Right ventricle myocardium inferior (tissue), 1 donor: ENCODE results near the gene S100A11. TPM values are rescaled to one million over a fixed set of nuclear protein-coding genes. Genes with fewer than 3 reads are reported as not detected.

Experiments
- ATAC-seq: fragments of 200-7000 bp; cut with Tn5 transposase; one replicate; pipeline ENCODE4 v1.9.1; 2020; ENCODE audit warnings: mild to moderate bottlenecking, moderate library complexity
- DNase-seq: peaks from one replicate; pipeline ENCODE4 v3.0.0; 2021; ENCODE audit errors: missing footprints
- intact Hi-C: fragments of 100-400 bp; cut with DNase I; formaldehyde crosslinking; loops from one replicate; pipeline ENCODE4 v1.11.0; 2022
- total RNA-seq: library from RNA; stranded (reverse); fragmentation: NEBNext Ultra II Directional; extraction: Animal tissue kit (Norgen Biotek cat#: 25700); gene quantifications from one replicate; pipeline ENCODE4 v1.2.1, GENCODE V29; 2021
- donor health status: DM: no; HTN: yes; CAD: no; lungs with severe emphysema.

Gene S100A11
- total RNA-seq, 1 donor from 2014 or later, result 92.0 TPM

DNA sequence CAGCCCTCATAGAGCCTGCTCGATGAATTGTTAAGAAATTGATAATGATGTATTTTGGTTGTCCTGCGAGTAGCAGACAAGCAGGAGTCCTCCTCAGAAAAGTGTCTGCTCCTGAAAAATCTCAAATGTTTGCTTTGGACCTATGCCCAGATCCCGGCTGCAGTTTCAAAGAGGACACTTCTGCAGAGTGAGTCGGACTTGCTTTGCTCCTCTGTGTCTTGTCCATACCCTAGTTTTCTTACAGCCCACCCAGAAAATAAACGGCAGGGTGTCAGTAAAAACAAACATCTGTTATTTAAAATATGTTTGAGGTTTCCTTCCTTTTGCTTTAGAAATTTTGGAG lies 46.0 kb downstream of the S100A11 start:
- ATAC-seq, result no peak
- DNase-seq, result no peak
- intact Hi-C loops, result no loop called here

- intact Hi-C loops, result no loop called here
- ATAC-seq (no peak), DNase-seq (no peak)
These were observed 46.5 kb downstream of the S100A11 start for GRCh38 chr1:151990058-151990855.

DNA sequence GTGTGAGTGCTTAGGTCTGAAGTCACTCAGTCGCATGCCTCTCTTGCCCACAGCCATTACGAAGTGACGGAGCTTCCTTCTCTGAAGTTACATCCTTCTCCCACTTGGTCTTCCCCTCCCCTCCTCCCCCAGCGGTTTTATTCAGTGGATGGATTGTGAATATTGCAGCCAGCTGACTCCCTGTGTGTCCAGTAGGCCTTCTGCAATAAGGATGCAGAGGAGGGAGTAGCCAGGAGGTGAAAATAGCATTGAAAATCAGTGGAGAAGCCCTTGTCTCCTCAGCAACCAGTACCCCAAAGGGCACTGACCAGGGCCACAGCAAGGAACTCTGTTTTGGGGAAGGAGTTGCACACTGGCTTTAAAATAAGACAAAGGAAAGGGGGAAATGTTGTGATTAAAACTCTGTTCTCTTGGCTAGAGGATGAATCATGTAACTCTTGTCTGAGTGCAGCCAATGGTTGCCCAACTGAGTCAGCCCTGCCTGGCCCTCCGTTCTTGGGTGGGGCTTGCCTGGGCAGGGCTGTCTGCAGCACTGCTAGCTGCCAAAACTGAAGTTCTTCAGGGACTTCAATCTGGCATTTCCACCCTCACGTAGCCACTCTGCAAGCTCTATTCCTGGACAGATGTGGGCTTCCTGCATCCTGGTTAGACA lies 47.5 kb downstream of the S100A11 start:
- ATAC-seq, result peak; percentile 61
- intact Hi-C loops, result no loop called here

GRCh38 chr1:151988405-151988923 lies 48.3 kb downstream of the S100A11 start:
- ATAC-seq, result no peak
- intact Hi-C loops, result no loop called here

More for the DNA sequence above, 47.5 kb downstream of the S100A11 start:
- peak; percentile 86 for DNase-seq

GRCh38 chr1:151986501-151987190 lies 50.2 kb downstream of the S100A11 start:
- intact Hi-C loops, result no loop called here
- DNase-seq, result no peak
- no peak for ATAC-seq

More at GRCh38 chr1:151988405-151988923, 48.3 kb downstream of the S100A11 start:
- DNase-seq, result no peak

GRCh38 chr1:151985768-151986167 lies 51.0 kb downstream of the S100A11 start:
- ATAC-seq (no peak), DNase-seq (no peak)
- intact Hi-C loops, result no loop called here

GRCh38 chr1:151985270-151985669 lies 51.5 kb downstream of the S100A11 start:
- intact Hi-C loops, result no loop called here
- no peak for DNase-seq
- no peak for ATAC-seq

- no peak for DNase-seq
- intact Hi-C loops, result no loop called here
- ATAC-seq, result no peak
These were observed 52.4 kb downstream of the S100A11 start for GRCh38 chr1:151984313-151984956.

Other genes with a start within 250 kb of the S100A11 start
- 4.5 TPM for gene TDRKH, start 246.5 kb downstream of the S100A11 start, total RNA-seq
- gene LINGO4, start 231.6 kb downstream of the S100A11 start, total RNA-seq, result 0.68 TPM
- gene RORC, start 205.2 kb downstream of the S100A11 start, total RNA-seq, result 11.3 TPM
- gene C2CD4D, start 197.2 kb downstream of the S100A11 start, total RNA-seq, result not detected
- not detected for gene THEM5, start 183.3 kb downstream of the S100A11 start, total RNA-seq
- gene THEM4, start 127.5 kb downstream of the S100A11 start, total RNA-seq, result 16.3 TPM
- gene S100A10, start 43.1 kb downstream of the S100A11 start, total RNA-seq, result 290 TPM
- not detected for gene TCHHL1, start 52.1 kb upstream of the S100A11 start, total RNA-seq
- not detected for gene TCHH, start 78.4 kb upstream of the S100A11 start, total RNA-seq
- gene RPTN, start 122.2 kb upstream of the S100A11 start, total RNA-seq, result not detected
- not detected for gene HRNR, start 187.2 kb upstream of the S100A11 start, total RNA-seq